SKM-1 (cell line): ENCODE data around the gene PHC3.

ENCODE experiments used
- DNase-seq: peaks from one replicate; lab custom pipeline; 2025; ENCODE audit not compliant: unreplicated experiment; lab: John Stamatoyannopoulos, UW

The PHC3 gene

GRCh38 chr3:170080605-170081004 lies 100.9 kb downstream of the PHC3 start:
- DNase-seq: no peak

GRCh38 chr3:170079536-170080165 lies 101.9 kb downstream of the PHC3 start:
- DNase-seq: no peak

- no peak for DNase-seq
These were observed 102.8 kb downstream of the PHC3 start for GRCh38 chr3:170078620-170079281.

- DNase-seq: no peak
These were observed 104.2 kb downstream of the PHC3 start for GRCh38 chr3:170077361-170077760.

- no peak for DNase-seq
These were observed 104.8 kb downstream of the PHC3 start for GRCh38 chr3:170076715-170077238.

- DNase-seq: no peak
These were observed 106.0 kb downstream of the PHC3 start for GRCh38 chr3:170075441-170076091.

GRCh38 chr3:170064108-170064507 lies 117.4 kb downstream of the PHC3 start:
- DNase-seq: no peak

GRCh38 chr3:170063691-170064090 lies 117.8 kb downstream of the PHC3 start:
- DNase-seq: no peak

GRCh38 chr3:170062769-170063168 lies 118.8 kb downstream of the PHC3 start:
- no peak for DNase-seq

GRCh38 chr3:170062068-170062467 lies 119.5 kb downstream of the PHC3 start:
- no peak for DNase-seq

GRCh38 chr3:170059447-170059846 lies 122.1 kb downstream of the PHC3 start:
- no peak for DNase-seq

GRCh38 chr3:170058127-170058526 lies 123.4 kb downstream of the PHC3 start:
- DNase-seq: no peak

- no peak for DNase-seq
These were observed 124.0 kb downstream of the PHC3 start for GRCh38 chr3:170057550-170057949.

GRCh38 chr3:170056710-170057454 lies 124.7 kb downstream of the PHC3 start:
- no peak for DNase-seq

- no peak for DNase-seq
These were observed 126.3 kb downstream of the PHC3 start for GRCh38 chr3:170055209-170055608.

GRCh38 chr3:170054204-170054603 lies 127.3 kb downstream of the PHC3 start:
- no peak for DNase-seq

GRCh38 chr3:170052398-170052797 lies 129.1 kb downstream of the PHC3 start:
- DNase-seq: no peak

- DNase-seq: no peak
These were observed 130.8 kb downstream of the PHC3 start for GRCh38 chr3:170050753-170051152.

GRCh38 chr3:170049146-170050000 lies 132.2 kb downstream of the PHC3 start:
- DNase-seq: no peak

- no peak for DNase-seq
These were observed 134.5 kb downstream of the PHC3 start for GRCh38 chr3:170047133-170047404.
